Stimulated activated CD8-positive, alpha-beta memory T cell treated with anti-CD3 and anti-CD28 coated beads, Interleukin-15, amount 100 ng/mL, for 1 hour (primary cell): ENCODE measurements around the gene PABPN1L.
"Not testable (repeated sequence)": the region's sequence is repeated elsewhere in the genome, so short reads cannot be mapped to it uniquely, and the experiment has no call there.

ENCODE experiments used
- DNase-seq: peaks from one replicate; pipeline ENCODE4 v3.0.0-alpha.2; 2020; ENCODE audit warnings: low read depth

Gene PABPN1L

DNA sequence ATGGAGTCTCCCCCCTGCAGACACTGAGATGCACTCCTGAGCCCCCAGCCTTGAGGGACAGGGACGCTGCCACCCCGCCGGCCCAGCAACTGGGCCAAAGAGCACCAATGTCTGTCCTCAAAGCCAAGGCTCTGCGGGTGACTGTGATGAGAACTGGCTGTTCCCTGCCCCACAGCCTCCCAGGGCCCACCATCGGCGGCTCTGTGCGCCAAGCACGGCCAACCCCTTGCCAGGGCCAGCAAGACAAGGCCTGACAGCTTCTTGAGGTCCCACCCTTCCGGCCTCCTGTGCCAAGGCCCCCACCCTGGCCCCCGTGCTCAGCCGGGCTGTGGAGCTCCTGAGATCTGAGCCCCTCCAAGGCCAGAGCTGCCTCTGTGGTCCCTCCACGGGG is 34.2 kb upstream of the PABPN1L start:
- no peak for DNase-seq

- DNase-seq, result no peak
Observed at GRCh38 chr16:88899901-88900661, 33.6 kb upstream of the PABPN1L start.

GRCh38 chr16:88897696-88898425 is 31.4 kb upstream of the PABPN1L start:
- DNase-seq, result no peak

DNA sequence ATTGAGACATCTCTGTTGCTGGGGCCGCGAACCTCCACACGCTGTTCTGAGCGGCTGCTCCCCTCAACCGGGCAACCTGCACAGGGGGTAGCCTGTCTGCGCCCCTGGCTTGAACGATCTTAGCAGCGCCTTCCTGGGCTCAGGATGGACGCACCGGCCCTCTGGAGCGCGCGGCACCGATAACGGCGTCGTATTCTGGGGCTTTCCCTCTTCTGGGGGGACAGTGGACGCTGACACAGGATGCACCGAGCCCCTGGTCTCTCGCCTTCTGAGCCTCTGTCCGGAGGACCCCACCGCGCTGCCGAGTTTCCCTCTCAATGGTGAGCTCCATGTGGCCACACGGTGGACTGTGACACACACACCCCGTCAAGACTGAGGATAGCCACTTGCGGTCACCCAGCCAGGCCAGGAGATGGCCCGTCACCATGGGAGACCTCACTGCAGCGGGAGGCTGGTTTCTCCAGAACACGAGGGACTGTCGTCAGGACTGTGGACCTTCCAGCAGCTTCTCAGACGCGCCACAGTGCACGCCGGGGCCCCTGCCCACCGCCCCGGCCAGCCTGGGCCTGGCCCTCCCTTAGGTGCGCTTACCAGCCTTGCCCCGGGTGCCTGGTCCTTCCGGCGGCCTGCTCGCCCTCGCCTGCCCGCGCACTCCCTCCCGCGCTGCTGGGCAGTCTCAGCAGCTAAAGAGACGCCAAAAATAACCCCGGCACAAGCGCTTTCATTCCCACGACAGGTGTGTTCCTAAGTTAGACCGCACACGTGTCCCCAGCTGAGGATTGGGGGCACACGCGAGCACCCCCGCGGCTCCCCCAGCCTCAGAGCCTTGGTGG is 30.0 kb upstream of the PABPN1L start:
- no peak for DNase-seq

DNA sequence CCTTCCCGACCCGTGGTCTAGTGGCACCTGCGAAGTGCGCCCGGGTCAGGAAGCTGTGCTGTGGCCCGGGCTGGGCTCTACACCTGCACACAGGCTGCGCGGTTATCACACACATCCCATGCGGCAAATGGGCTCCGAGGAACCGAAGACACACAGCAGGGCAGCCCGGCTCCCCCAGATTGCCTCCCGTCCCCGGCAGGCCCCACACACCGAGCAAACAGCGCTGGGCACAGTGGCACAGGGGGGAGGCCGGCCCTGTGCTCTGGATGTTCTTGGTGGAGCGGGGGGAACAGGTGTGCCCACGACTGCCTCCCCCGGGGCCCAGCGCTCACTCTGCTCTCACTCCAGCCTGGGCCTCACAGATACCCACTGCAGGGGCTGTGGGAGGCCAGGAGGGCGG is 28.9 kb upstream of the PABPN1L start:
- DNase-seq, result no peak

GRCh38 chr16:88894681-88895300 is 28.3 kb upstream of the PABPN1L start:
- no peak for DNase-seq

DNA sequence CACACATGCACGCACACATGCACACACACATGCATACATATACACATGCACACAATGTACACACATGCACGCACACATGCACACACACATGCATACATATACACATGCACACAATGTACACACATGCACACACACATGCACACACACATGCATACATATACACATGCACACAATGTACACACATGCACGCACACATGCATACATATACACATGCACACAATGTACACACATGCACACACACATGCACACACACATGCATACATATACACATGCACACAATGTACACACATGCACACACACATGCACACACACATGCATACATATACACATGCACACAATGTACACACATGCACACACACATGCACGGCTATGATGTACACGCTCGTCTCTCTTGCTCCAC is 27.8 kb upstream of the PABPN1L start:
- not testable (repeated sequence) for DNase-seq

- no peak for DNase-seq
Observed at GRCh38 chr16:88893127-88893968, 26.9 kb upstream of the PABPN1L start.

DNA sequence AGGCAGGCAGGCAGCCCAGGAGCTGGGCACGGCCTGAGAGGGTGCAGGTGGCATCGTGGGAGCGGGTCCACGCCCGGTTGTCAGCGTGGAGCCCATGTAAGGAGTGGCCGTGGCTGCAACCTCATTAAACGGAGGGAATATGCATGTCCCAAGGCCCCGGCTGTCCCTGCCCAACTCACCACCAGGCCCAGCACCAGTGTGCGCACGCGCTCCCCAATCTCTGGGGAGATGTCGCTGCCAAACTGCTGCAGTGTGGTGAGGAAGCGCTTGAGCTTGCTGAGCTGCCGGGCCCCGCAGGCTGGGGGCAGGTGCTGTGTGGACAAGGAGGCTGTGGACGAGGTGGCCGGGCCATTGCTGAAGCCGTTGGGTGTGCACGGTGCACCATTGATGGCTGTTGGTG is 25.6 kb upstream of the PABPN1L start:
- no peak for DNase-seq

- no peak for DNase-seq
Observed at GRCh38 chr16:88891083-88891482, 24.6 kb upstream of the PABPN1L start.

- DNase-seq, result not testable (repeated sequence)
Observed at GRCh38 chr16:88889702-88890352, 23.4 kb upstream of the PABPN1L start.

DNA sequence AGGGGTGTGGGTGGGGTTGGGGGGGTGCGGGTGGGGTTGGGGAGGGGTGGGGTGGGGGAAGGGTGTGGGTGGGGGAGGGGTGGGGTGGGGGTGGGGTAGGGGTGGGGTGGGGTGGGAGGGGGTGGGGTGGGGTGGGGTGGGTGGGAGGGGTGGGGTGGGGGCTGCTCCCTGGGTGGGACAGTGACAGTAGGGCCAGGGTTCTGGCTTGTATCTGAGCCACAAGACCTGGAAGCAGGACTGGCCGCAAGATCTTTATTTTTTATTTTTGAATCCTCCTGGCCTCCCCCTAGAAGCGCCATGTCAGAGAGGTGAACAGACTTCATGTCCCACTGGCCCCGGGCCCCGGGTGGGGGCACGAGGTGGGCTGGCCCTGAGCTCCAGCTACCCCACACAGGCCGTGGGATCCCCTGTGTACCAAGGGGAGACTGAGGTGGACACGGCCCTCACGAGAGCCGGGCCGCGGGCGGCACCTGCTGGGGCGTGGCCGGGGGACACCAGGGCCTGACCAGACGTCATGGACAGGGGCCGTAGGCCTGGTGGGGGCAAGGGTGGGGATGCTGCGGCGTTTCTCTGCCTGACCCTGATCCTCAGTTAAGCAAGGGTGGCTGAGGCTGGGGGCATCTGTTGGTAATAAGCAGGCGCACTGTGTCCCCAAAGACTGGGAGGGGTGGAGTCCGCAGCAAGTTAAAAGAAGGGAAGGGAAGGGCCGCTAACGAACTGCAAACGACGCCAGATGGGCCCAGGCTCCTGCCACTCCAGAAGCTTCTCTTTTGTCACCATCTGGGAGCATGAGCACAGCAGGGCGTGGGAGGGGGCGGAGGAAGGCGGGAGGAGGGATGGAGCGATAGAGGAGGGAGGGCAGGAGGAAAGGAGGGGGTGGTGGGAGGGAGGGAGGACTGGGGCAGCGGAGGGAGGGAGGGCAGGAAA is 22.3 kb upstream of the PABPN1L start:
- no peak for DNase-seq

- no peak for DNase-seq
Observed at GRCh38 chr16:88888057-88888456, 21.6 kb upstream of the PABPN1L start.

GRCh38 chr16:88886845-88887521 is 20.5 kb upstream of the PABPN1L start:
- DNase-seq, result no peak

- no peak for DNase-seq
Observed at GRCh38 chr16:88886420-88886844, 20.0 kb upstream of the PABPN1L start.

- DNase-seq, result no peak
Observed at GRCh38 chr16:88885693-88886280, 19.3 kb upstream of the PABPN1L start.

DNA sequence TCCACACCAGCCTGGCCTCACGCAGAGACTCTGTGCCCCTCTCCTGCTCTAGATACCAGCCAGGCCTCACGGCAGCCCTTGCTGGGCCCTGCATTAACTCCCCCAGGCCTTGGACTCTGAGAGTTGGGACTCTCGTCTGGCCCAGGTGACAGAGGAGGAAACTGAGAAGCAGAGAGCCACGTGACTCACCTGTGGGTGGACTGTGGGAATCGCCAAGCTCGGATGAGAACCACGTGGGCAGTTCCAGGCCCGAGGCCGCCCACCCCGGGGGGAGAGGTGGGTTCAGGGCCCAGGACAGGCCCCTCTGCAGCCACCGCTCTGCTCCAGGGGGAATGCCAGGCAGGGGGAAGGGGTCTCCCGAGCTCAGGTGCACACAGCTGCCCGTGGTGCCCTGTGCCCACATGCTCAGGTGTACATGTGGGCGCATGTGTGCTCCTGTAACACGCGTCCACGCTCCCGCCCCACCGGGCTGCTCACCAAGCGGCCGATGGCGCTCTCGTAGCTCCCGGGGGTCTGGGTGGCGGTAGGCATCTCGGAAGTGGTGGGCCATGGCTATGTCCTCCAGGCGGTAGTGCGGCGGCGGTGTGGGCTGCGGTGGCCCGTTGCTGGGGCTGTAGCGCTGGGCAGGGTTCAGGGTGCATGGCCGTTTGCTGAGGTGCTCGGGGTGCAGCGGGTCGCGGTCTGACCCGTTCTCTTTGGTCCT is 18.3 kb upstream of the PABPN1L start:
- no peak for DNase-seq

GRCh38 chr16:88883946-88884345 is 17.5 kb upstream of the PABPN1L start:
- DNase-seq, result no peak
